Stimulated activated naive CD4-positive, alpha-beta T cell treated with Interleukin-2 at 50 U/mL for 16 hours (primary cell): Measurements from ENCODE around the gene SP9.

Experiments used
- DNase-seq: peaks from one replicate; lab custom pipeline; 2025; lab: John Stamatoyannopoulos, UW

SP9 gene

DNA sequence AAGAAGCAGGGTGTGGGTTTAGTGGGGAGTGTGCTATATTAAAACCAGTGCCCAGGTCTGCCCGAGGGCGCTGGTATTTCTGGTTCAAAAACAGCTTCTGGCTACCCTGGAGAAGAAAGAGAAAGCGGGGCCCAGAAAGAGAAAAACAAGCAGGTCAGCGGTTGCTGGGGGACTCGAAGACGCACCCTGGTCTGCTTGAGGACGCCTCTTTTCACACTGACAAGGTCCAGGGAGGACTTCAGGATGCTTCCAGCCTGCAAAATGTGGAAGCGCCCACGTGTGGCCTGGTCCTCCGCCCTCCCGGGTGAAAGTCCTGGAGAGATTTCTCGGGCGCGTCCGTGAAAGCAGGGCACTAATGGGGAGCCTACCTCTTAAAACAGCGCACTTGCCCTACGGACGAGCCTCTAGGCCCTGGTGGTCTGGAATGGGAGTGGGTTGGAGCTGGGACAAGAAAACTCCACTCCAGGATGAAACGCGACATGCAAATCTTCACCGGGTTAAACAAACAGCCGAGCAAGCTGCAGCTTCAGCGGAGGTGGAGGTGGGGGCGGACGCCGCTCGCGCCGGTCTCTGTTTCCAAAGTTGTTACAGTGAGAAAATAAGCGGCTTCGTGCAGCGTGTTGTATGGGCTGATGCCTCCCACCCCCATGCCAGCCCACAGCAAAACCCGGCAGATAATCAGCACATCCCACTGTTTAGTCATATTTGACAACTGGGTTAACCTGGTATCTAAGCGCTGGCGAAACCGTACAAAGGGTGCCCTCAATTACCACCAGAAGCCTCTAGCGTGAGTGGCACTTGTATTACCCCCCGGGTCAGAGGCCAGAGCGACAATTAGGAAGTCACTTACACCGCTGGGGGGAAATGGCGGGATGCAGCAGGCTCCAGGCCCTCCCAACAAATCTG, 1.1 kb upstream of the SP9 start:
- DNase-seq: no peak

- DNase-seq: no peak
Observed at GRCh38 chr2:174334278-174334715, 457 bp upstream of the SP9 start.

DNA sequence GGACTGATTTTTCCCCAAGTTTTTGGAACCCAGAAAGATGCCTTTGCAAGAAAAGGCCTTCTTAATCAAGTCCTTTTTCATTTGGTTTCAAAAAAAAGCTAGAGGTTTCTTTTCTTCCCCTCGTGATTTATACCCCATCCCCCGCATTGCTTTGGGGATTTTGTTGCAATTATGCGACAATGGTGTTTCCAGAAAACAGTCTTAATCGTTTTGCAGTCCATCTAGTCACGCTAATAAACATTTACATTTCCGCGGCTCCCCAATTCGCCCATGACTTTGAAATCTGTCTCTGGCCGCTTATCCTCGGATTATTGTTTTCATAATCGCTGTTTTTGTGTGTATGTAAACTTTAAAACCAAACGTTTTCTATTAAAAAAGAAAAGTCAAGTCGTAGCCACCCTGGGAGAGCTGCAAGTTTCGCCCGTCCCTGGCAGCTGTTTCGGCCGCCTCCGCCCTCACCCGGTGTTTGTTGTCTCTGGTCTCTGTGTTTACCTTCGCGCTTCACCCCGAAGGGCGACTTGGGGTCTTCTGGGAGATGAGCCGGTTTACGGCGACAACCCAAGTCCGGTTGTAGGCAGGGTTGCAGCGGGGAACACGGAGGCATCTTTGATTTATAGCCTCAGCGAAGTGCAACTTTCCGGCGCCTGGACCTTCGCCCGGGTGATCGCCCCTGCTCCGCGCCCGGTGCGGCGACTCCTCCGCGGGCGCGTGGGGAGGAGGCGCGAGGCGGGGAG, 667 bp downstream of the SP9 start:
- no peak for DNase-seq

- DNase-seq: no peak
Observed at GRCh38 chr2:174335988-174336500, 1.3 kb downstream of the SP9 start.

- peak; percentile 22 for DNase-seq
Observed at GRCh38 chr2:174336501-174337336, 2.0 kb downstream of the SP9 start.

DNA sequence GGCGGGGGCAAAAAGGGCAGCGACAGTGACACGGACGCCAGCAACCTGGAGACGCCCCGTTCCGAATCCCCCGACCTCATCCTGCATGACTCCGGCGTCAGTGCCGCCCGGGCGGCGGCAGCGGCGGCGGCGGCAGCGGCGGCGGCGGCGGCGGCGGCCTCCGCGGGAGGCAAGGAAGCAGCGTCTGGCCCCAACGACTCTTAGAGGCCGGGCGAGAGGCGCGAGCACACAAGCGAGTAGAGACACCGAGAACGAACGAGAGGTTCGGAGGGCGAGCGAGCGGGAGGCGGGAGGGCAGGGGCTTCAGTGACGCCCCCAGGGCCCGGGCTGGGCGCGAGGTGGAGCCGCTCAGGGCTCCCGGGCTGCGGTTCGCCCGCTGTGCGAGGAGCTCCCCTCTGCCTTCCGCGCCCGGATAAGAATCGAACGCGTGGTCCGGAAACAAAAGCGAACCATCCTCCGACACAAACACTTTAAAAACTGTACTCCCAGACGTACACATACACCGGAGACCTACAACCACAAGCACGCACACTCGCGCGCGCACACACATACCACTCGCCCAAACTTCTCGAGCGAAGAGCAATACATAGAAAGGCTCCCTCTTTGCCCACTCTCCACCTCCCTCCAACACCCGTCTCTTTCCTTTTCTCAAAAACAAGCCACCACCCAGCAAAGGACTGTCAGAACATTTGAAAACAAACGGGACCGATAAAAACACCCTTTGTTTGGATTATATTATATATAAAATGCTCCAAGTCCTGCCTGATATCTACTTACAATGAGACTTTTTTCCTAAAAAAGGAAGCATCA, 2.8 kb downstream of the SP9 start:
- DNase-seq: no peak

- DNase-seq: no peak
Observed at GRCh38 chr2:174338147-174338605, 3.4 kb downstream of the SP9 start.

DNA sequence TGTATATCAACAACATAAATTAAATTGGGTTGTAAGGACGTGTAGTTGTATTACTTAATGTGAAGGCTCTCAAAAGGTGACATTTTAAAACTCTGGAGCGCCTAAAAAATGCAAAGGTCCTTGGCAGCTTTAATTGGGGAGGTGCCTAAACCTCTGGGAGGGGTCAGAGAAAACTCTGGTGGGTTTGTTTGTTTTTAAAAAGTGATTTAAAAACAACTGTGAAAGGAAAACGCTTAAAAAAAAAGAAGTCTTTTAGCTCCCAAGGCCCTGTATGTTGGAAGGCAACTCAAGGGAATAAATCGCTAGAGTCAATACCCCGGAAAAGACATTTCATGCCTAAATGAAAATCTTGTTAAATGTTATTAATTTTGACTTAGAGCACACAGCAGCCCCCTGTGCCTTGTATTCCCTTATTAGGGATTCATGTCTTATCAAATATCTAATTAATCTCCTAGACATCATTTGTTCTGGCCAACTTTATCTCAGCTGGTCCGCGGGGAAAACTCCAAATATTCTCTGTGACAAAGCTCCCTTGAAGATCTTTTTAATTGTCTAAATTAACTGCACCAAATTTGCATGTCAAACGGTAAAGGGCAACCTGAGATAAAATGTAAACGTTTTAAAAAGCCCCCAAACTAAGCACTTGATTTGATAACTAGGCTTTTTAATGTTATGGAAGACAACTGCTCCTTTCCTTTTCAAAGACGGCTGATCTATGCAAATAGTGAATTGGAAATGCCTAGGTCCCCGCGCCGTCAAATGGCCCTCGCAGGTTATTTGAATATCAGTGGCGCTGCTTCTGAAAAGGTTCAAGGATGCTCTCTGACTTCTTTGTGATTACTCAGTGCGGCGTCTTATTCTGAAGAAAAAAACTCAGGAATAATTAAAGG, 4.2 kb downstream of the SP9 start:
- DNase-seq: no peak

- DNase-seq: no peak
Observed at GRCh38 chr2:174339561-174340399, 5.0 kb downstream of the SP9 start.

DNA sequence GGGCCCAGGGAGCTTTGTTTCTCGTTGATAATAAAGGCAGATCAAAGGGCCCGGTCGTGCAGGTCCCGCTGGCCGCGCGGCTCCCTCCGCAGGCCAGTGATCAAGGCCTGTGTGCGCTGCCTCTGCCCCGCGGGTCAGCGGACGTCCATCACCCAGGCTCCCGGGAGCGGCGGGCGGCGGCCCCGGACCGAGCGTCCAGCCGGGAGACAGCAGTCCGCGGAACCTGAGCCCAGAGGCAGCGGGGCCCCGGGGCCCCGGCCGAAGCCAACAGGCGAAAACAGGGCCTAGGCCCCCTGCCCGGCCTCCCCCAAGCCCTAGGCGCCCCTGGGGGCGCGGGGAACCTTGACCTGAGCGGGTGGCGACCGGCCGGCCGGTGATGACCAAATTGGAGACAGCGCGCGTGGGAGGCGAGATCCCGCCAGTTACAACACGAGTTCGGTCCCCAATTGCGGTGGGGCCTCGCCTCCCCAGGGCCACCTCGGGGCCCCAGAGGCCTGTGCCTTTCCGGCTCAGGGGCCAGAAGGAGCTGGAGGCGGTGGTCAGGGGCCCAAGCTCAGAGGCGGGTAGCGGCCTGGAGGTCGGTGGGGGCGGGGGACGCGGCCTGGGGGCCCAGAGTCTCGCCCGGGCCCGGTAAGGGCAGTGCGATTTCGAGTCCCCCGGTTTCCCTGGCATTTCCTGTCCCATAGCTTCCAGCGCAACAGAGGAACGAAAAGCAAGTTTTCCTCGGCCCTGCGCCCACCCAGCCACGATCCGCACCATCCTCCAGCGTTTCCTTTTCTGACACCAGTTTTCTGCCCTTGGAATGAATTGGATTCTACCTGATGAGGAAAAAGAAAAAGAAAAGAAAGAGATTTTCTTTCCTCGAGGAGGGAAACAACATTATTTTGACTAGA, 5.9 kb downstream of the SP9 start:
- no peak for DNase-seq

DNA sequence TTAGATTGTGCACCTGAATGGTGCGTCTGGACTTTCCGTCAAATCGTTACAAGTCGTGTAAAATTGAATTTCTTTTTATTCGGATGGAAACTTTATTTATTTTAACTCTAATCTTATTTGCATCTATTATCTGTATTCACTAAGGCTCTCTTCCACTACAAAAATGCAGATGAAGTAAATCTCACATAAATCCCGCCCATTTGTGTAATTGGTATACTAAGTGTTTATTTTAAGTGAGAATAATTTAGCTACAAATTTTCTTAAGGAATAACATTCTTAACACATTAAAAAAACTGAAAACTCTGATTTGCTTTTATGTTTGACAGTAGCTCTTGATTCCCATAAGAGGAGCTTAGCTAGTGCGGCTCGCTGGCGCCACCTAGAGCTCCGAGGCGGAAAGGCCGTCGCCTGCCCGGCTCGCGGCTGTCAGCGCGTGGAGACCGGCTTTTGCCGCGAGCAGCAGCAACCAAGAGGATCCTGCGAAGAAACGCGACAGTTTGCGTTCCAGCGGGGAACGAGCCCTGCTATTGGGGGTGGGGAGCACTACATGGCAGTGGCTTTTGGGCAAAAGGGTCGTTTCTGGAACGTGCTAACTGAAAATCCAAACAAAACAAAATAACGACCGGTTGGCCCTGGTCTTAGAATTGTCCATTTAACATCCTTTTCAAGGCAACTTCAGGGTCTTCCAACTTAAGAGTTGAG, 6.7 kb downstream of the SP9 start:
- peak; percentile 78 for DNase-seq

GRCh38 chr2:174341995-174342685, 7.4 kb downstream of the SP9 start:
- no peak for DNase-seq

GRCh38 chr2:174342686-174343342, 8.1 kb downstream of the SP9 start:
- DNase-seq: no peak

GRCh38 chr2:174343343-174343622, 8.5 kb downstream of the SP9 start:
- no peak for DNase-seq

GRCh38 chr2:174343623-174344455, 9.1 kb downstream of the SP9 start:
- no peak for DNase-seq
